ENCODE measurements around the gene SCGB1A1.
"Not testable (repeated sequence)": the region's sequence is repeated elsewhere in the genome, so short reads cannot be mapped to it uniquely, and the experiment has no call there.

- not testable (repeated sequence) for TF ChIP-seq CTCF, POLR2A (IDR thresholded peaks at IDR 0.05)
Observed at GRCh38 chr11:62386083-62386482, 32.8 kb upstream of the SCGB1A1 start.
